ENCODE results near the gene KRTAP10-10.

DNA sequence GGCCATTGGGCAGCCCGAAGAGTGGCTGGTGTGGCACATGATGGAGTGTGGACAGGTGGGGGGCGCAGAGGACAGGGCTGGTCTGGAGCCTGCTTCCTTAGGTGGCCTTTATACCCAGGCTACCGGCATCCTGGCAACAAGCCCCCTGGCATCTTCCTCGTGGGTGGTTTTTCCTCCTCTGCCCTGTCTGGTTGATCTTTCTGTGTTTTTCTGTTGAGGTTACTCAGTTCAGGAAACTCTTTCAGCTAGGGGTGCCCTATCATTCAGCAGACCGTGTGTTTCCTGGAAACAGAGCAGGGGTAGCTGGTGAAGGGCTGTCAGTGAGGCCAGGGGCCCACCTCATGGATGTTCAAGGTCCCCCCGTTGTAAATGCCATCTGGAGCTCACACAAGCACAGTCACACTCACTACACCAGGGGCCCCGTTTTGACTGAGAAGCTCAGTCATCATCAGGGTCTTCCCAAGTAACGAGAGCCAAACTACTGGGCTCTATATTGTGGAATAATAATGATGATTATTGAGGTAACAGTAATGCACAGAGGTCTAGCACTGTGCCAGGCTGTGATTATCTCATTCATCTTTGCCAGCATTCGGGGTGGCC is 17.5 kb downstream of the KRTAP10-10 start, which contains the start of gene KRTAP12-4:
- TF ChIP-seq, protein P1, sequence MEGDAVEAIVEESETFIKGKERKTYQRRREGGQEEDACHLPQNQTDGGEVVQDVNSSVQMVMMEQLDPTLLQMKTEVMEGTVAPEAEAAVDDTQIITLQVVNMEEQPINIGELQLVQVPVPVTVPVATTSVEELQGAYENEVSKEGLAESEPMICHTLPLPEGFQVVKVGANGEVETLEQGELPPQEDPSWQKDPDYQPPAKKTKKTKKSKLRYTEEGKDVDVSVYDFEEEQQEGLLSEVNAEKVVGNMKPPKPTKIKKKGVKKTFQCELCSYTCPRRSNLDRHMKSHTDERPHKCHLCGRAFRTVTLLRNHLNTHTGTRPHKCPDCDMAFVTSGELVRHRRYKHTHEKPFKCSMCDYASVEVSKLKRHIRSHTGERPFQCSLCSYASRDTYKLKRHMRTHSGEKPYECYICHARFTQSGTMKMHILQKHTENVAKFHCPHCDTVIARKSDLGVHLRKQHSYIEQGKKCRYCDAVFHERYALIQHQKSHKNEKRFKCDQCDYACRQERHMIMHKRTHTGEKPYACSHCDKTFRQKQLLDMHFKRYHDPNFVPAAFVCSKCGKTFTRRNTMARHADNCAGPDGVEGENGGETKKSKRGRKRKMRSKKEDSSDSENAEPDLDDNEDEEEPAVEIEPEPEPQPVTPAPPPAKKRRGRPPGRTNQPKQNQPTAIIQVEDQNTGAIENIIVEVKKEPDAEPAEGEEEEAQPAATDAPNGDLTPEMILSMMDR (conservative IDR thresholded peaks at IDR 0.05 in 1 of 2, IDR thresholded peaks at IDR 0.05 in 1 of 2; ENCODE audit: low read depth in 1 of 2, low read length in 2 of 2): no peak
- TF ChIP-seq EZH2 (IDR thresholded peaks at IDR 0.05; ENCODE audit: low read length, missing control alignments): no peak

Data from fibroblast of lung (primary cell).